ENCODE data around the gene KAZN.

Gene KAZN

DNA sequence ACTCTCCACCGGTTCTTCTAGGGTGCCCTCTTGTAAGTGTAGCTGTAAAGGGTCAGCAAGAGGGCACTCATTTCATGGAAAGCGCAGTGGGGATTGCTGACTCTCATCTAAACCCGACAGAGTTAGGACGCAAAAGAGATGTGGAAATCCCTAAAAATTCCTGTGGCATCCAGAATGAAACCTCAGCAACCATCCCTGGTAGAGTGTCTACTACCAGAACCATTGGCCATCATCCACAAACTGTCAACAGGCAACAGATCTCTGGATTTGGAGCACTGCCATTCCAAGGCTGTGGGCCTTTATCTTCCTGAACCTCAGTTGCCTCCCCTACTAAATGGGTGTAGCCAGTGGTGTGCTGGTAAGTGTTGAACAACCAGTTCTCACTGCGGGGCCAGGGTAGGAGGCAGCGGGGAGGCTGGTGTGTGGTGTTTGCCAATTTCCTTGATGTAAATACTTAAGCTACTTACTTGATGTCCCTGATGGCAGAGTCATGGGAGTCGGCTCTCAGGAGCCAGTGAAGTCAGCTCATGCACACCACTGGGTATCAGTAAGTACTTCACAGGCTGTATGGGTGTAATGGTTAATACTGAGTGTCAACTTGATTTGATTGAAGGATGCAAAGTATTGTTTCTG is 195.8 kb downstream of the KAZN start:
- no peak for DNase-seq (ENCODE audit: low spot score)

DNA sequence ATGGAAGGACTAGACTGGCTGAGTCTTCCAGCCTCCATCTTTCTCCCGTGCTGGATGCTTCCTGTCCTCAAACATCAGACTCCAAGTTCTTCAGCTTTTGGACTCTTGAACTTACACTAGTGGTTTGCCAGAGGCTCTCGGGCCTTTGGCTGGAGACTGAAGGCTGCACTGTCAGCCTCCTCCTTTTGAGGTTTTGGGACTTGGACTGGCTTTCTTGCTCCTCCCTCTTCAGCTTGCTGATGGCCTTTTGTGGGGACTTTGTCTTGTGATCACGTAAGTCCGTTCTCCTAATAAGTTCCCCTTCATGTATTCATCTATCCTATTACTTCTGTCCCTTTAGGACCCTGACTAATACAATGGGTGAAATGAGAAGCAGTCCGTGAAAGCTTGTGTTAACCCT is 196.4 kb downstream of the KAZN start:
- no peak for DNase-seq (ENCODE audit: low spot score)

DNA sequence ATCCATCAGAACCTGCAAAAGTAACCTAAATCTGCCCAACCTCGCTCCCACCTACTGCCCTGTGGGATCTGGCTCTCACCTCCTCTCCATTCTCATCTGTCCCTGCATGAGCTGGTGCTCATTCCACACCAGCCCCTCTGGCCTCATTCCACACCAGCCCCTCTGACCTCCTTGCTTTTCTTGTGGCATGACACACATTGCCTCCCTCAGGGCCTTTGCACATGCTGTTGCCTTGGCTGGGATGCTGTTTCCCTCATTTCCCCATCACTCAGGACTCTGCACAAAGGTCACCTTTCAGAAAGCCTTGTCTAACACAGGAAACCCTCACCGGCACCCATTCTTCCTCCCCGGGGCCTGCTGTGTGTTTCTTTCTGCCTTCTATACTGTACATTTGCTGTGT is 197.1 kb downstream of the KAZN start:
- DNase-seq (ENCODE audit: low spot score): no peak

DNA sequence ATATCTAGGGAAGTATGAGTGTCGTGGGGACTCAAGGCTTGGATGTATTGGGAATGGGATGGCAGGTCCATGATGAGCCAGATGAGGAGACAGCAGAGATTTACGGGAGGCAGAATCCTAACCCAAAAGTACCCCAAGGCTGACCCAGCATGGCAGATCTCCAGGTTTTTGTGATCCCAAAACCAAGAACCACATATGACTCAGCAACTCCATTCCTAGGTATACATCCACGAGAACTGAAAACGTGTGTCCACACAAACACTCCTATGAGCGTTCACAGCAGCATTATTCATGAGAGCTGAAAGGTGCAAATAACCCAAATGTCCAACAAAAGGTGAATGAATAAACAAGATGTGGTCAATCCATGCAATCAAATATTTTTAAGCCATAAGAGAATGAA is 201.5 kb downstream of the KAZN start:
- DNase-seq (ENCODE audit: low spot score): no peak

DNA sequence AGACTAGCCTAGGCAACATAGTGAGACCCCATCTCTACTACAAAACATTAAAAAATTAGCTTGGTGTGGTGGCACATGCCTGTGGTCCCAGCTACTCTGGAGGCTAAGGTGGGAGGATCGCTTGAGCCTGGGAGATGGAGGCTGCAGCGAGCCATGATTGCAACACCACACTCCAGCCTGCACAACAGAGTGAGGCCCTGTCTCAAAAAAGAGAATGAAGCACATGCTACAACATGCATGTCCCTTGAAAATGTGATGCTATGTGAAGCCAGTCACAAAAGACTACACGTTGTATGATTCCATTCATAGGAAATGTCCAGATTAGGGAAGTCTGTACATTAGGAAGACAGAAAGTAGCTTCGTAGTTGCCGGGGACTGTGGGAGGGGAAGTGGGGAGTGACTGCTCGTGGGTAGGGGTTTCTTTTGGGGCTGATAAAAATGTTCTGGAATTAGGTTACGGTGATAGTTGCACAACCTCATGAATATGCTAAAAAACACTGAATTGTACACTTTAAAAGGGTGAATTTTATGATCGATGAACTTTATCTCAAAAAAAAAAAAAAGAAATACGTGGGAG is 202.1 kb downstream of the KAZN start:
- no peak for DNase-seq (ENCODE audit: low spot score)

DNA sequence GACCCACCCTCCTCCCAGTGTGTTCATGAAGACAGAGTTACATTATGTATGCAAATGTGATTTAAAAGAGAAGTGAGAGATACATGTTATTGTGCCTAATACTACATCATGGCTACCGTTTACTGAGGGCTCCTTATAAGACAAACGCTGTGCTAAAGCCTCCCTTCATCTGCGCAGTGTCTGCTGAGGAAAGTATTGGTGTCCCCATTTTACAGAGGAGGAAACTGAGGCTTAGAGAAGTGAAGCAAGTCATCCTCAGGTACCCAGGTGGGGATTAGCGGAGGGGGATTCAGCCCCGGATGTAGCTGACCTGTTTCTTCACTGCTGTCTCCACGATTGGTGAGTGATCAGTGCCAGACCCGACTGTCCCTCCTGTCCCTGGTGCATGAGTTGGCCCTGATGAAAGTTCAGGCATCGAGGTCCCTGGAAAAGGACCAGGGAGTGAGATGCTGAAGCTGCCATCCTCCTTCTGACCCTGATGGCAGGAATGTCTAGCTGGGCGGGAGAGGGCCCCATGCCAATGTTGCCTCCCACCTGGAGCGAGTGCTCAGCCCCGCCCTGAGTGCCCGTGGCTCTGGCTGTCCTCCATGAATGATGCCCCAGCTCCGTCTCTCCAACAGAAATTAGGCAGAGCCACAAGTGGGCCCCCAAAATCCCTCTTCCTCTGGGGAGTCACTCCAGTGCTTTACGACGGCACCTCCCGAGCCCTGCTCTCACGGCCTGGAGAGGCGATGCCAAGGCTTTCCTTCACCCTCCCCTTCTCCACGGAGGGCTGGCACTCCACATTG is 204.7 kb downstream of the KAZN start:
- DNase-seq (ENCODE audit: low spot score): no peak

DNA sequence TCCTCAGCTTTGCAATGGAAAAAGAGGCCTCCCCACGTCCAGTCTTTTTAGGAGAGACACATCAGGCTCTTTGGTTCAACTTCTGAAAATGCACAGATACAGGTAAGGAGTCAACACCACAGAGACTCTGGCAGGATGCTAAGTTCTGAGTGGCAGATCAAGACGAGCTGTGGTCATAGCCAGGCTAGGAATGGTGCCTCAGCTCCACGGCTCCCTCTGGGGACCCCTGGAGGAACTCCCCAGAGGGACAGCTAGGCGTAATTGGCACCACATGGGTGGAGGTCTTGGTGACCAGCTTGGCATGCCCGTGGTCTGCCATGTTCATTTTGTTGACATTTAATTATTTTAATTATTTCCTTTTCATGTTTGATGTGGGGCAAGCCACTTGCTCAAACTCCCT is 206.1 kb downstream of the KAZN start:
- no peak for DNase-seq (ENCODE audit: low spot score)

DNA sequence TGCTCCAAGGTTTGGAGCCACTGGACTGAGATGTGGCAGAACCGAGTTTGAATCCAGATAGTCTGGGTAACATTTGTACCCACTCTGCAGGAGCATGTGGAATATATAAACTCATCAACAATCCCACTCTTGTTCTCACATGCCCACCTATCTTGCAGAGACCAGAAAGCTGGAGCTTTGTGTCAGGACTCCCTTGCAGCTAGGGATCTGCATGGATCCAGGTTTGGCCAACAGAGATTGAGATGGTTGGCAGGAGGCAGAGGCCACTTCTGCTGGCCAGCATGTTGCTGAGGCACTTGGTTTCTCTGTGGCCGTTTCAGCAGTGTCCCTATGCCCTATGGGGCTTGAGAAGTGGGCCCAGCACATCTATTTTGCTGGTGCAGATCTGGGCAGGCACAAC is 208.3 kb downstream of the KAZN start:
- no peak for DNase-seq (ENCODE audit: low spot score)

DNA sequence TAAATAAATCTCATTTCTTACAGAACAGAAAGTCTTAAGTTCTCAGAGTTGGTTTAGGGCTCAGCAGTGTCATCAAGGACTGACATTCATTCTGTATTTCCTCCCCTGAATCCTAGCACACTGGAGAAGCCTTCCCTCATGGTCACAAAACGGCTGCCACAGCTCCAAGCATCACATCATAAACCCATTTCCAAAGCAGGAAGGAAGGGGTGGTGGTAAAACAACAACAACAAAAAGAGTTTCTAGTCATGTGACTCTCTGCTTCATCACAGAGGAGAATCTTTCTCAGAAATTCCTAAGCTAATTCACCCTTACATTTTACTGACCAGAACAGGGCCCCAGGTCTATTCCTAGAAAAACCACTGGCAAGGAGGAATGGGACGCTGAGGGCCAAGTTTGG is 210.3 kb downstream of the KAZN start:
- DNase-seq (ENCODE audit: low spot score): no peak

DNA sequence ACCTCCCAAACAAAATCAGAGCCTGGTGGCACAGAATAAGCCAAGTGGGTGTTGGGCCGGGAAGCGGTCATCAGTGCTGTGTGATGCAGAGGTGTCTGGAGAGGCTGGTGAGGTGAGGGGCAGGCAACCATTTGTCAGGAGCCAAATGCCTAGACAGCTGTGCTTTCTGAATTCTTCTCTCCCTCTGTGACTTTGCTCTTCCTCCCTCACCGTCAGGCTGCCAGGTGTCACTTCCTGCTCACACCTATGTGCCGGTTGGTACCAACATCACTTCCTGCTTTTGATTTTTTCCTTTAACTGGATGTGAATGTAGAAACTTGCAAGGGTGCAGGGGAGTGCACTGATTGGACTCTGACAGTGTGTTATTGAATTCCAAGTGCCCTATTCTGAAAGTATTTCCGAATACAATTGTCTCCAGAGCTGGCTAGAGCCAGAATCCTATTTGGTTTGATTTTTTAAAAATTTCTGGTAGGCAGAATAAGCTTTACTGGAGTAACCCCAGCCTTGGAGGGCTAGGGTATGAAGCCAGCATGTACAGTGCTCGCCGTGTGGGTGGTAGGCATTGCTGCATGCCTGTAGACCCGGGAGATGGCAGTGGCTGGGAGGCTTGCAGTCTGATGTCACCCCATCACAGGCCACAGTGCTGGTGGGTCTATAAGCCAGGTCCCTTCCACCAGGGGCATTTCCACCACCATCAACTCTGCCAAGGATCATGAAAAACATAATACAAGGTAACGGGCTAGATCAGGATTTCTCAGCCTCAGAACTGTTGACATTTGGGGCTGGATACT is 210.9 kb downstream of the KAZN start:
- no peak for DNase-seq (ENCODE audit: low spot score)

DNA sequence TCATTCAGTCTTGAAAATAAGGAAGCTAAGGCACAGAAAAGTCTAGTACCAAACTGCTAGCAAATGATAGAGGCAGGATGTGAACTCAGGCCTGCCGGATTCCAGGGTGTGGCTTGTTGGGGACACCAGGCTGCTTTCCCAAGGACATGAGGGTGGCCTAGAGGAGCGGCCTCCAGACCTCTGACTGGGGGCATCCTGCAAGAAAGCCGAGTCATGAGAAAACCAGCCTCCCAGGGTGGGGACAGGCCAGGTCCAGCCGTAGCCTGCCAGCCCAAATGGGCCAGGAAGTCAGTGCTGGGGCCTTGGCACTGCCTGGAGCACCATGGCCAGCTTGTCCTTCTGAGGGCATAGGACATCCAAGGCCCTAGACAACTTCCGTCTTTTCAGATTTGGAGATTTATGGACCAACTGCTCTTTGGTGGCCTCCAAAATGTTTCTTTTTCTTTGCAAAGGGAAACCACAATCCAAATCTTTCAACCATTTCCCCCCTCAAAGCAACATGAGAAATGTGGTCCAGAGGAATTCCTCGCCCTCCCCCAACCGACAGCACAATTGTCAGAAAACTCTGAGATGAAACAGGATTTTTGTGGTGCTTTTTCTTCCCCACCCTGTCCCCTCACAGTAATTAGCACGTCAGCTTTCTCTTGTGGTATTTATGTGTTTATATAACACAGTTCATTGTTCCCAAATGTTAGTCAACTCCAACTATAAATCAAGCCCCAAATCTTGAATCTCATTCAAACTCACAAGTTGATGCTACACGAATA is 212.3 kb downstream of the KAZN start:
- no peak for DNase-seq (ENCODE audit: low spot score)

DNA sequence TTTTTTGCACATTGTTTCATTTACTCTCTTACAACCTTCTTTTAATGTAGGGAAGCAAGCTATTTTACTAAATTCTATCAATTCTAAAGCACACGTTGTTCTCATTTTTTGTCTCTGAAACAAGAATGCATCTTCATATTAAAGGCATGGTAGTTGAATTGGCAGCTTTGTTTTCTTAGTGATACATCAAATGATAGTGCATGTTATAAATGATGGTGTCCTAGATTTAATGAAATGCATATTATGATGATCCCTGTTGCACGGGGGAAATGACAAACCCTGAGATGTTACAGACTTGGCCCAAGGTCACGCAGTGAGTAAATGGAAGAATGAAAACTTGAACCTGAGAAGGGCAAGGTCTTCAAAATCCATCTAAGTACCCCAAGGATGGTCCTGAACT is 213.1 kb downstream of the KAZN start:
- no peak for DNase-seq (ENCODE audit: low spot score)

DNA sequence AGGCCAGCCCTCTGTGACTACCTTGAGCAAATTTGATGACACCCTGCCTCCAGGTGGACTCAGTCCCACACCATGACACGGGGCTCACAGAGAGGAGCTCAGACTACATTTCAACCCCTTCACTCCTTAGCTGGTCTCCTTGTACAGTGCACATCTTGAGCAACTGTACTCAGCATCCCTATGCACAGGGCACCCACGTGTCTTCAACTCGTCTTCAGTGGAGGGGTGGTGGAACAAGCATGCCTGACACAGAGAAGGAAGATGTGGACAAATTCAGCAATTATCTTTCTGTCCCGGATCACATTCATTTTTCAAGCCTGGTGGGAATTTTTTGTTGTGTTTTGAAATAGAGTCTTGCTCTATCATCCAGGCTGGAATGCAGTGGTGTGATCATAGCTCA is 213.7 kb downstream of the KAZN start:
- DNase-seq (ENCODE audit: low spot score): no peak

DNA sequence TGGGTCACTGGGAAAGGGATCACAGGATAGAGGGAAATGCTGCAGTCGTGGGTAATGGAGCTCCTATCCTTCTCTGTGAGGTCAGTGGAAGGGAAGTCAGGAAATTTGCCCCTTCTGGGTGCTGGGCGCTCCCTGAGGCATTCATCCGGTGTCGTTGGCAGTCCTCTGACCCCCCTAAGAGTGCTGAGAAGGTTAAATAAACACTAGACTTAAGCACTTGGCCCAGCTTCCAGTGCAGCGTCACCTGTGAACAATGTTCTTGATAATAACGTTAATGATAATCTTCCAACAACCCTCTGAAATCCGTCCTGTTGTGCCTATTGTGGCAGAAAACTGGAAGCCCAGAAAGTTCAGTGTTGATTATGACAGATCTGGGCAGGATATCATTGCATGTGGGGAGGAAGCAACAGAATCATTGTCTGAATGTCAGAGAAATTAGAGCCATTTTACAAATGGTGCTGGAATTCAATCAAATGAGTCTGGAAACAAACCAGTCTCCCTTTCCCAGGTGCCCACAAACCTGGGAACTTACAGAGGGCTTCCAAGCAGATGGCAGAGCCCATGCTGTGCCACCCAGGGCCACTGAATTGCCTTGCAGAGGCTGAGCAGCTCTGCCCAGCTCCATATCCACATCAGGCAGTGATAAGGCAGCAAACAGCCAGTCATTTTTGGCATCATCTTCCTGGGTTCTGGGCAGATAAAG is 216.8 kb downstream of the KAZN start:
- DNase-seq (ENCODE audit: low spot score): no peak

DNA sequence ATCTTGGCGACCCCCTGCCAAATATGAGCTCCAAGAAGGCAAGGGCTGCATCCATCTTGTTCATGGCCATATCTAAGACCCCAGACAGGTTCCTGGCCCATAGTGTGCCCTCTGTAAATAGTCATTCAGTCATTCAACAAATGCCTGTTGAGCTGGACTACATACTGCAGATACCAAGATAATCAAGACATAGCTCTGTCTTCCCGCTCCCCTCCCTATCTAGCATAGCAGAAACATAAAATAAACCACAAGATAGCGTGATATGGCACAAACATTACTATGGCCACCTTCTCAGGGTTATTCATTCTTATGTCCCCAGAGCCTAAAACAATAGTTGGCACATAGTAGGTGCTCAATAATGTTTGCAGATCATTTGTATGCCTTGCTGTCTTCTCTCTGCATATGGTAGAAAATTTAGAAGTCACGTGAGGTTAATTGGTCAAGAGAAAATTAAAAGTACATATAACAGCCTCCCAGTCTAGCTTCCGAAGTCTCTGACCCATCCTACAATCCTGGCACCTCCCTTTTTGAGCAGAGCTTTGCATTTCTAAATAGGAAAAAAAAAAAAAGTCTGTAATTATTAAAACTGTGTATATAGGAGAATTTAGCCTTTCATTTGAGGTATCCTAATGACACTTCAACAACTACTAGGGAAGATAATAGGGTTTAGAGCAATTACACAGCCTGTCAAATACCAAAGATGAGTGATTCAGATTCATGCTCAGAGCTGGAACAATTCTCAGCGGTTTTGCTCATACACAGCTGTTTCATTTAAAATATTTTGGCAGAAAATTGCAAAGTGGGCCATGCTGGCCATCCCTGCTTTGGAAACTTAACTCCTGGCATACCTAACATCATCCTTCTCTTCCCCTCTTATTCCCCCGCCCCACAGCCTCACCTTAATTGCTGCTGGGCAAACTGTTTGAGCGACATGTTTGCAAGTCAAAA is 219.0 kb downstream of the KAZN start:
- no peak for DNase-seq (ENCODE audit: low spot score)

DNA sequence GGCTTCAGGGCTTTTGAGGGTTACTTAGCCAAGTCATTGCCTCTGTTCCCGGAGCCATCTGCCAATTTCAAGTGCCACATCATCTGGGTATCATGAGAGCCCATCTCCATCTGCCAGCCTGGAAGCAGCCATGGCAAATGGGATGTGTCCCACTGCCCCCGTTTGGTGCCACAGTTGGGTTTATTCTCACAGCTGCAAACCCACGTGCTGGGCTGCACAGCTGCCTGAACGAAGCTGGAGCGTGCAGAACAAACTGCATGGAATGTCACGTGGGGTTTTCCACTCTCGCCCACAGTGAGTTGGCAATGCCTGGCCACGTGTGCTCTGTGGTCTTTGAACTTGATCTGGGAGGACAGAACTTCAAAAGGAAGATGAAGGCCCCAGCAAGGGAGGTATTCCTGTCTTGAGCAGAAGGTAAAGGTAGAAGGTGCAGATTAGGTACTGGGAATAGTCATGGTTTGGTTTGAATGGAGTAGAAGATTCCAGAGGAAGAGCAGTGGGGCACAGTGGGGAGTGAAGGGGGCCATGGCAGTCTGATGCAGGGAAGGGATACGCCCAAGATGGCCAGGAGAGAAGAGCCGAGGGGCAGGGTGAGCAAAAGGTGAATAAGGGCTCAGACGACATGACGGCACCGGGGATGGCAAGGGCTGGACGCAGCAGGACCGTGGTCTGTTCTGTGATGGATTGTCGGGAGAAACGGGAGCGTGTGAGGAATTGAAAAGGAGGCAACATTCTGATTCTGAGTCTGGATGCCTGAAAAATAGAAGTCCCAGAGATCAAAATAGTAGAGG is 222.0 kb downstream of the KAZN start:
- no peak for DNase-seq (ENCODE audit: low spot score)

DNA sequence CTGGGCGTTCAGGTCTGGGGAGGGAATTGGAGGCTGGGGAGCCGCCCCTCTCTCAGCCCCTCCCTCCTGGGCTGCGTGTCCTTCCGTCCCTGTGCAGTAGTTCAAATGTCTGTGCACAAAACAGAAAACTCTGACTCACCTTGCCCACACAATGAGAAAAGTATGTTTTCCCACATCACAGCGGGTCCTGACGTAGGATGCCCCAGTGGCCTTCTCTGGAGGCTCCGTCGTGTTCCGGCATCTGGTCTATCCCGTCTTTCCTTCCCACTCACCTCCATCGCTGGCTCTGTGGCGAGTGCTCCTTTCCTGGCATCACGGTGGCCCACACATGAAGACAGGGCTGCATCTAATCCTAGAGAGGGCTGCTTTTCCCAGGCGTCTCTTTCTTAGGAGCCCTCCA is 224.0 kb downstream of the KAZN start:
- DNase-seq (ENCODE audit: low spot score): no peak

DNA sequence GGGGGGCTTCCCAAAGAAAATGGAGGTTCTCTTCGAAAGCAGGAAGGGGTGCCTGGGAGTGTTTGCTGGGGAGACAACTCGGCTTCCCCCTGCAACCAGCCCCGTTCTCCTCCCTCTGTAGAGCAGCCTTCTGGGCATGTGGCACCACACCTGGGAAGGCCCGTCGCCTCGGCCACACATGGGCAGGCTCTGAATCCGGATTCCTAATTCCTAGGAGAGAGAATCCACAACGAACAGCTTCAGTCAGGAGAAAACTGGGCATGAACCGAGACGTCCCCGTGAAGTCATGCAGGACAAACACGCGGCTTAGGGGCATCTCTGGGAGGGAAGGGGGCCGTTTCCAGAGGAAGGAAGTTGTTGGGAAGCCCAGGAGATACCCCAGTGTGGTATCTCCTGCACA is 224.5 kb downstream of the KAZN start:
- no peak for DNase-seq (ENCODE audit: low spot score)

DNA sequence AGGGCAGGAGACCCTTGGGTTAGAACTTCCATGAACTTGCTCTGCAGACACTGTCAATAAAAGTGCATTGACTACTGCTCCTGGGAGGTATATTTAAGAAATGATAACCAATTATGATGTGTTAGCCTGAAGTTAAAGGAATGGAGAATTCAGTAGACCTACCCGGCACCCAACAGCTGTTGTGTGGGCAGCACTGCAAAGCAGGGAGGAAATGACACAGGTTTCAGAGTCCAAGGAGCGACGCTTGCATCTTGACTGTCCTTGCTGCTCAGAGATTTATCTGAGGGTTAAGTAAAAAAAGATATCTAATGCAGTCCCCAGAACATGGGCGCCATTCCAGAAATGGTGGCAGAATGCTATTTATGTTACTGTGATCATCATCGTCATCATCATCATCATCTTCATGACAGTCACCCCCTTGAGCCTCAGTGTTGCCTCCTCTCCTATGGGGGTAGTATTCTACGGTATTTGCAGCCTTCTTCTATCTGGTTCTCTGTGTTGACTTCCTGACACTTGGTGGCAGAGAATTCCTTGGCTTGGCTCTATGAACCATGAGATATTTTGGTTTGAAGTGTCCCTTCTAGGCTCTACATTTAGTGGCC is 225.9 kb downstream of the KAZN start:
- DNase-seq (ENCODE audit: low spot score): no peak
